ENCODE data around the gene MKI67.

The MKI67 gene

GRCh38 chr10:128062881-128063563, 63.2 kb downstream of the MKI67 start:
- FAIRE-seq: no peak

- no peak for FAIRE-seq
Observed at GRCh38 chr10:128062331-128062880, 63.8 kb downstream of the MKI67 start.

- no peak for FAIRE-seq
Observed at GRCh38 chr10:128061306-128062300, 64.6 kb downstream of the MKI67 start.

- FAIRE-seq: no peak
Observed at GRCh38 chr10:128060341-128061250, 65.6 kb downstream of the MKI67 start.

- no peak for FAIRE-seq
Observed at GRCh38 chr10:128059982-128060293, 66.3 kb downstream of the MKI67 start.

- no peak for FAIRE-seq
Observed at GRCh38 chr10:128059266-128059981, 66.8 kb downstream of the MKI67 start.

GRCh38 chr10:128058750-128059134, 67.5 kb downstream of the MKI67 start:
- FAIRE-seq: no peak

- no peak for FAIRE-seq
Observed at GRCh38 chr10:128058106-128058749, 68.0 kb downstream of the MKI67 start.

- no peak for FAIRE-seq
Observed at GRCh38 chr10:128056303-128057050, 69.7 kb downstream of the MKI67 start.

- FAIRE-seq: no peak
Observed at GRCh38 chr10:128055061-128055868, 71.0 kb downstream of the MKI67 start.

- FAIRE-seq: no peak
Observed at GRCh38 chr10:128054163-128054970, 71.9 kb downstream of the MKI67 start.

GRCh38 chr10:128053356-128053755, 72.9 kb downstream of the MKI67 start:
- FAIRE-seq: no peak

GRCh38 chr10:128052696-128053095, 73.5 kb downstream of the MKI67 start:
- no peak for FAIRE-seq

- no peak for FAIRE-seq
Observed at GRCh38 chr10:128051548-128051947, 74.7 kb downstream of the MKI67 start.

GRCh38 chr10:128050936-128051335, 75.3 kb downstream of the MKI67 start:
- FAIRE-seq: no peak

- no peak for FAIRE-seq
Observed at GRCh38 chr10:128050121-128050516, 76.1 kb downstream of the MKI67 start.

- FAIRE-seq: no peak
Observed at GRCh38 chr10:128049226-128050120, 76.8 kb downstream of the MKI67 start.

- FAIRE-seq: no peak
Observed at GRCh38 chr10:128048819-128049210, 77.4 kb downstream of the MKI67 start.
